Spleen (tissue), 11 donors: ENCODE data around the gene SEMA4G. TPM values are rescaled to one million over a fixed set of nuclear protein-coding genes. Genes with fewer than 3 reads are reported as not detected.

Source experiments
- DNase-seq: peaks from one replicate; pipeline ENCODE4 v3.0.0-alpha.2; 2020
- H3K27ac ChIP-seq, 8 donors: fragments of 200-600 bp; sonication (generic) in 7 of 8; 1 replicate in 4 of 8; 2 replicates in 4 of 8; pipeline versions ENCODE4 v1.5.0 to v1.8.0; 2016 to 2021; ENCODE audit warnings: inconsistent platforms in 4 of 8, mild to moderate bottlenecking in 4 of 8, moderate library complexity in 1 of 8
- H3K27me3 ChIP-seq, 7 donors: fragments of 200-600 bp; sonication (generic) in 6 of 7; replicated peaks in 1 of 7; 1 replicate in 4 of 7; 2 replicates in 3 of 7; pipeline versions ENCODE4 v1.5.0 to v1.8.0; 2016 to 2021; ENCODE audit warnings: inconsistent platforms in 3 of 7, mild to moderate bottlenecking in 1 of 7
- H3K36me3 ChIP-seq, 6 donors: fragments of 200-600 bp; sonication (generic) in 5 of 6; 1 replicate in 4 of 6; 2 replicates in 2 of 6; pipeline versions ENCODE4 v1.5.0 to v1.8.0; 2016 to 2021; ENCODE audit warnings: inconsistent platforms in 2 of 6
- H3K4me1 ChIP-seq, 6 donors: fragments of 200-600 bp; sonication (generic) in 5 of 6; 1 replicate in 3 of 6; 2 replicates in 3 of 6; pipeline versions ENCODE4 v1.5.0 to v1.8.0; 2016 to 2021; ENCODE audit warnings: inconsistent platforms in 3 of 6
- H3K4me3 ChIP-seq, 8 donors: fragments of 200-600 bp; sonication (generic) in 7 of 8; 1 replicate in 4 of 8; 2 replicates in 4 of 8; pipeline versions ENCODE4 v1.5.0 to v1.8.0; 2016 to 2021; ENCODE audit warnings: inconsistent platforms in 4 of 8, mild to moderate bottlenecking in 4 of 8, moderate library complexity in 2 of 8
- H3K9me3 ChIP-seq, 8 donors: fragments of 200-600 bp; sonication (generic) in 7 of 8; 1 replicate in 4 of 8; 2 replicates in 4 of 8; pipeline versions ENCODE4 v1.5.0 to v1.8.0; 2016 to 2021; ENCODE audit warnings: inconsistent platforms in 4 of 8
- POLR2A ChIP-seq, 3 donors: fragments of 450-650 bp; IDR thresholded peaks; one replicate each; pipeline ENCODE4 v1.5.1; 2017; ENCODE audit warnings: antibody characterized with exemption in 3 of 3, mild to moderate bottlenecking in 1 of 3
- POLR2AphosphoS5 ChIP-seq, 3 donors: sonication (generic); formaldehyde crosslinking; IDR thresholded peaks; one replicate each; pipeline ENCODE4 v1.5.1; 2017; ENCODE audit warnings: antibody characterized with exemption in 3 of 3
- WGBS, 5 donors: extraction: QIAGEN DNeasy Blood & Tissue Kit in 3 of 5; methylation state at CpG; one replicate each; pipeline versions ENCODE4 v1.1.5 to v1.1.7; 2013 to 2018; 5-methylcytosine and 5-hydroxymethylcytosine counted together
- intact Hi-C: fragments of 100-400 bp; cut with DNase I; formaldehyde crosslinking; loops from one replicate; pipeline ENCODE4 v1.15.0; 2023; ENCODE audit warnings: low total_unique reads
- polyA plus RNA-seq, 3 donors: library from polyadenylated mRNA; stranded (reverse); fragments of 200-250 nt; gene quantifications; one replicate each; pipeline ENCODE4 v1.2.1, GENCODE V29; 2013
- total RNA-seq, 7 donors: library from RNA; depleted of rRNA in 3 of 7; stranded (reverse); fragments of >200 nt in 3 of 7; fragmentation: NEBNext Ultra II Directional in 4 of 7; extraction: Animal tissue kit (Norgen Biotek cat#: 25700) in 4 of 7; gene quantifications; one replicate each; pipeline versions ENCODE4 v1.1.0 to v1.2.1, GENCODE V29; 2016 to 2021
- TF ChIP-seq, protein P1 (sequence below), 11 experiments: fragments of 200-600 bp in 7 of 11; fragments of 450-650 bp in 4 of 11; sonication (generic) in 4 of 11; IDR thresholded peaks in 8 of 11; conservative IDR thresholded peaks in 3 of 11; 1 replicate in 7 of 11; 2 replicates in 4 of 11; pipeline versions ENCODE4 v1.4.0 to v1.8.0; 2016 to 2021; ENCODE audit warnings: antibody characterized with exemption in 11 of 11, inconsistent platforms in 4 of 11, mild to moderate bottlenecking in 1 of 11
- donor health status: healthy with polysubstance abuse.
- donor health status: DM: no; HTN: no; CAD: no; lungs with moderate emphysema.
- donor health status: DM: no; HTN: no; CAD: no.
- donor health status: Bipolar disorder and iron deficiency.
- donor health status: healthy.
- donor health status: DM: no; HTN: no; CAD: no.
- donor health status: DM: yes; HTN: yes; CAD: no.

Gene SEMA4G
- total and polyA plus RNA-seq, 10 donors: 0.46 to 2.8 (median 0.95) TPM

DNA sequence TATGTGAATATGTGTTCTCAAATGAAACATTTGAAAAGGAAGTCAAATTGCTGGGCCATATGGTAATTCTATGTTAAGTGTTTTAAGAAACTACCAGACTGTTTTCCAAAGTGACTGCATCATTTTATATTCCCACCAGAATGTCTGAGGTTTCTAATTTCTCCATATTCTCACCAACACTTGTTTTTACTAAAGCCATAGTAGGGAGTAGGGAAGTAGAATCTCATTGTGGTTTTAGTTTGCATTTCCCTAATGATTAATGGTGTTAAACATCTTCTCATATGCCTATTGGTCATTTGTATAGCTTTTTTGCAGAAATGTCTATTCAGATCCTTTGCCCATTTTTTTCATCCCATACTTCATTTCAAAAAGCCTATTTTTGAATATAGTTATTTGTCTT lies 9.1 kb upstream of the SEMA4G start:
- H3K36me3 ChIP-seq: peaks cover 6 to 100% (median 76%) of the 10 kb centered on the region in 6 donors
- intact Hi-C loops: no loop called here
- no peak for DNase-seq

DNA sequence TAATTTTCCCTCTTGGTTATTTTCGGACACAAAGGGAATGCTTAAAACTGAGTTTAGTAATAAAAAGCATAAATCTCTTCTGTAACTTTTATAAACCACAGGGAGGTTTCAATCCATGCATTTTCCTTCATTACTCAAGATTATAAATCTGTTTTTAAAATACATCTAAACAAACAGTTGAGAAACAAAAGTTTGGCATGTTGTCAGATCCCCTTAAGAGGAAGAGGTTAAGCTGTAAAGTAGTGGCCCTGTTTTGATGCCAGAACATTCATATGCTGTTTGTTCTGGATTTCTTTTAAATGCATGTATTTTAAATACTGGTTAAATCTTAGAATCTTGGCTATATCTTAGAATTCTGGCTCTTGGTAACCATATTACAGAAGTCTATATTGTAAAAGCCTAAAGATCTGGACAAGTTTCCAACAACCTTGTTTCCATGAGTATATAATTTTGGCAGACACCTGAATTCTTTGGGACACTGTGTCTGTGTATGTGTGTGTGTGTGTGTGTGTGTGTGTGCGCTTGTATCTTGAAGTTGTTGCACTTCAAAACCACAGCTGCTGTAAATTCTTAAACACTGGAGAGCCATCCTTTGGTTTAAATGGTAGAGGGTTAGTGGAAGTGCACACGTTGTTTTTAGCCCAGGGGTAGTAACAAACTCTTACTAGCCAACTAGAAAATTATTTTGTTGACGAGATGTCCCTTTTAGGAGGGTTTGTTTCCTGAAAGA lies 6.8 kb upstream of the SEMA4G start:
- peaks cover 6 to 97% (median 61%) of the 10 kb centered on the region in 6 donors for H3K36me3 ChIP-seq
- TF ChIP-seq POLR2A (IDR thresholded peaks at IDR 0.05) (no peak), POLR2AphosphoS5 (IDR thresholded peaks at IDR 0.05) (no peak)
- TF ChIP-seq, protein P1, sequence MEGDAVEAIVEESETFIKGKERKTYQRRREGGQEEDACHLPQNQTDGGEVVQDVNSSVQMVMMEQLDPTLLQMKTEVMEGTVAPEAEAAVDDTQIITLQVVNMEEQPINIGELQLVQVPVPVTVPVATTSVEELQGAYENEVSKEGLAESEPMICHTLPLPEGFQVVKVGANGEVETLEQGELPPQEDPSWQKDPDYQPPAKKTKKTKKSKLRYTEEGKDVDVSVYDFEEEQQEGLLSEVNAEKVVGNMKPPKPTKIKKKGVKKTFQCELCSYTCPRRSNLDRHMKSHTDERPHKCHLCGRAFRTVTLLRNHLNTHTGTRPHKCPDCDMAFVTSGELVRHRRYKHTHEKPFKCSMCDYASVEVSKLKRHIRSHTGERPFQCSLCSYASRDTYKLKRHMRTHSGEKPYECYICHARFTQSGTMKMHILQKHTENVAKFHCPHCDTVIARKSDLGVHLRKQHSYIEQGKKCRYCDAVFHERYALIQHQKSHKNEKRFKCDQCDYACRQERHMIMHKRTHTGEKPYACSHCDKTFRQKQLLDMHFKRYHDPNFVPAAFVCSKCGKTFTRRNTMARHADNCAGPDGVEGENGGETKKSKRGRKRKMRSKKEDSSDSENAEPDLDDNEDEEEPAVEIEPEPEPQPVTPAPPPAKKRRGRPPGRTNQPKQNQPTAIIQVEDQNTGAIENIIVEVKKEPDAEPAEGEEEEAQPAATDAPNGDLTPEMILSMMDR (IDR thresholded peaks at IDR 0.05 in 8 of 11, conservative IDR thresholded peaks at IDR 0.05 in 3 of 11): no peak
- intact Hi-C loops: no loop called here
- H3K4me1 ChIP-seq: peaks cover 0 to 14% (median 0%) of the 10 kb centered on the region in 6 donors
- H3K4me3 ChIP-seq: no peak overlapping the region
- no peak for DNase-seq
- no peak overlapping the region for H3K27ac ChIP-seq
- no peaks in the 10 kb centered on the region for H3K9me3 ChIP-seq
- 76 to 87% (median 82%) methylated on average over 4 of the region's 4 CpGs for WGBS, 5 donors
- H3K27me3 ChIP-seq: no peaks in the 10 kb centered on the region

More for the DNA sequence above, 9.1 kb upstream of the SEMA4G start:
- no peaks in the 10 kb centered on the region for H3K27me3 ChIP-seq
- H3K4me1 ChIP-seq: peaks cover 0 to 14% (median 0%) of the 10 kb centered on the region in 6 donors
- no peak for TF ChIP-seq POLR2AphosphoS5 (IDR thresholded peaks at IDR 0.05)
- TF ChIP-seq, protein P1 (IDR thresholded peaks at IDR 0.05 in 8 of 11, conservative IDR thresholded peaks at IDR 0.05 in 3 of 11): no peak
- TF ChIP-seq POLR2A (IDR thresholded peaks at IDR 0.05): no peak
- H3K4me3 ChIP-seq: no peak overlapping the region
- no peaks in the 10 kb centered on the region for H3K9me3 ChIP-seq
- no peak overlapping the region for H3K27ac ChIP-seq

GRCh38 chr10:100963826-100964225 lies 5.5 kb upstream of the SEMA4G start:
- DNase-seq: no peak
- H3K27me3 ChIP-seq: peaks cover 0 to 5% (median 0%) of the 10 kb centered on the region in 7 donors
- WGBS, 5 donors: 95 to 100% (median 97%) methylated on average over 1 of the region's 1 CpG

GRCh38 chr10:100965820-100966219 lies 3.5 kb upstream of the SEMA4G start:
- Histone ChIP-seq H3K9me3 (no peaks in the 10 kb centered on the region), H3K27me3 (peaks cover 0 to 16% (median 0%) of the 10 kb centered on the region in 7 donors), H3K36me3 (peaks cover 0 to 64% (median 32%) of the 10 kb centered on the region in 6 donors), H3K4me3 (no peak overlapping the region), H3K27ac (peak overlapping the region in 2 of 8 donors; percentile 7 to 13), H3K4me1 (peaks cover 6 to 33% (median 16%) of the 10 kb centered on the region in 6 donors)
- WGBS, 5 donors: 68 to 77% (median 73%) methylated on average over 5 of the region's 5 CpGs
- intact Hi-C loops: no loop called here
- DNase-seq: no peak
- TF ChIP-seq POLR2AphosphoS5 (IDR thresholded peaks at IDR 0.05): no peak
- TF ChIP-seq, protein P1 (IDR thresholded peaks at IDR 0.05 in 8 of 11, conservative IDR thresholded peaks at IDR 0.05 in 3 of 11): no peak
- TF ChIP-seq POLR2A (IDR thresholded peaks at IDR 0.05): no peak

More at GRCh38 chr10:100963826-100964225, 5.5 kb upstream of the SEMA4G start:
- Histone ChIP-seq H3K36me3 (peaks cover 3 to 84% (median 48%) of the 10 kb centered on the region in 6 donors), H3K27ac (no peak overlapping the region), H3K4me3 (no peak overlapping the region), H3K9me3 (no peaks in the 10 kb centered on the region), H3K4me1 (peaks cover 2 to 22% (median 6%) of the 10 kb centered on the region in 6 donors)
- no peak for TF ChIP-seq POLR2A (IDR thresholded peaks at IDR 0.05)
- TF ChIP-seq POLR2AphosphoS5 (IDR thresholded peaks at IDR 0.05): no peak
- TF ChIP-seq, protein P1 (IDR thresholded peaks at IDR 0.05 in 8 of 11, conservative IDR thresholded peaks at IDR 0.05 in 3 of 11): no peak
- intact Hi-C loops: no loop called here
